Measurements from ENCODE around the gene PHLPP1. TPM values are rescaled to one million over a fixed set of nuclear protein-coding genes. Genes with fewer than 3 reads are reported as not detected.
A peak's percentile ranks its signal among the peaks of the same experiment; 100 is the strongest.

PHLPP1 gene
- total RNA-seq, 1 experiment from 2014 or later: 14.7 TPM

DNA sequence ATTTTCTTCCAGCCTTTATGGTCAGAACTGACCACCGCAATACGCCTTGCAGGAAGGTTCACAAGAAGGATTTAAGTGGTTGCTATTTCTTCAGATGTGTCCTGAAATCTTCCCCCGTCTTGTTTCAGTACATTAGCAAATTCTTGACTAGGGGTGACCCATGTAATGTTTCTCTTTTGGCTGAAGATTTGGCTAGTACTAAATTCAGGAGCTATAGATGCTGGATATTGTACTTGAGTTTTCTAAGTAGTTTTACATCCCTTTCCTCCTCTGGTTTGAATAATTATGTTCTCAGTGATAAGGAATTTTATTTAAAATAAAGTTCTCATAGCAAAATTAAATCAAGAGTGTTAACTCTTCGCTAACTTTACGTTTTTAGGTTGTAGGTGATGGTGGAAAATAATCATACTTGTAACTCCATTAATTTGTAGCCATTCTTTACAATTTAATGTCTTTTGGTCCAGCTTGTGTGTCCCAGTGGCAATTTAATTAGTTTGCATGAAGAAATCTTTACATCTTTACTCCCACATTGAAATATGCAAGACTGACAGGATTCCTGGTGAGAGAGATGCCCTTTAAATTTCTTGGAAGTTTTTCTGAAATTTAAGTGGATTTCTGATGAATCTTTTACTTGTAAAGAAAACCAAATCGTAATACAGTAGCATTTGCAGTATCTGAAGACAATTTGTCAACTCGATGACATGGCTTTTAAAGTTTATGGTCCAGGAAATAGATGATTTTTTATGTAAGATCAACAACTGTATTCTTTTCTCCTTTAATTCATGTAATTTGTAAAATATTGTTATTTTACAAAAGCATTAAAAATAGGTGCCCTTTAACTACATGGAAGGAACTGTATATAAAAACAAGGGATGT is 2.8 kb downstream of the PHLPP1 start:
- no peak for TF ChIP-seq ZFX (IDR thresholded peaks at IDR 0.05)
- TF ChIP-seq SRF (IDR thresholded peaks at IDR 0.05; ENCODE audit: low read depth): no peak
- no peak for TF ChIP-seq EGR1 (IDR thresholded peaks at IDR 0.05; ENCODE audit: low read depth)
- no peak for TF ChIP-seq POLR2AphosphoS5 (IDR thresholded peaks at IDR 0.05; ENCODE audit: low read depth, low read length)
- no peak for TF ChIP-seq EZH2 (IDR thresholded peaks at IDR 0.05)
- no peak for TF ChIP-seq YY1 (IDR thresholded peaks at IDR 0.05; ENCODE audit: extremely low read depth, insufficient replicate concordance, low read depth, low read length)
- TF ChIP-seq SP1 (IDR thresholded peaks at IDR 0.05; ENCODE audit: low read depth): no peak
- no peak for TF ChIP-seq TCF7L2 (IDR thresholded peaks at IDR 0.05; ENCODE audit: borderline replicate concordance, extremely low read depth, insufficient read depth, insufficient read length)
- no peak for TF ChIP-seq SIN3A (IDR thresholded peaks at IDR 0.05; ENCODE audit: low read depth)
- TF ChIP-seq RAD21 (IDR thresholded peaks at IDR 0.05; ENCODE audit: low read depth): no peak
- TF ChIP-seq CBX3 (IDR thresholded peaks at IDR 0.05; ENCODE audit: low read depth): no peak
- TF ChIP-seq, protein P1, sequence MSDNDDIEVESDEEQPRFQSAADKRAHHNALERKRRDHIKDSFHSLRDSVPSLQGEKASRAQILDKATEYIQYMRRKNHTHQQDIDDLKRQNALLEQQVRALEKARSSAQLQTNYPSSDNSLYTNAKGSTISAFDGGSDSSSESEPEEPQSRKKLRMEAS (IDR thresholded peaks at IDR 0.05): no peak
- H3K9ac ChIP-seq (ENCODE audit: low read length): peak overlapping the region; percentile 56
- DNase-seq (ENCODE audit: low read depth, low spot score) (no peak), ATAC-seq (no peak)
- no peaks in the 10 kb centered on the region for H3K36me3 ChIP-seq (ENCODE audit: control insufficient read depth in 1 of 2, insufficient read depth in 2 of 2, low read length in 2 of 2)
- peak overlapping the region; percentile 49 to 66 for H3K4me3 ChIP-seq (replicated peaks in 1 of 2; ENCODE audit: low read depth in 1 of 2, low read length in 2 of 2)
- BruUV-seq (replicated peaks): no TSS peak
- H3K9me2 ChIP-seq (ENCODE audit: insufficient read depth): no peaks in the 10 kb centered on the region
- CTCF ChIA-PET: interaction anchor here (1.9 kb wide), 1 partner anchor 240 kb away, joined by 9 read pairs; no protein-coding TSS in a partner anchor
- H3K9me3 ChIP-seq (ENCODE audit: control insufficient read depth in 1 of 2, insufficient read depth in 1 of 2, low read depth in 1 of 2, low read length in 2 of 2): no peaks in the 10 kb centered on the region
- POLR2A ChIA-PET: no interaction called here
- intact Hi-C loops (cut with micrococcal nuclease): loop anchor here (5.0 kb wide), 1 partner anchor 154 kb away; no protein-coding TSS in a partner anchor
- H3K4me2 ChIP-seq (ENCODE audit: low read length): peak overlapping the region; percentile 82
- H3K27me3 ChIP-seq (ENCODE audit: insufficient read depth, low read length): no peaks in the 10 kb centered on the region
- RAD21 ChIA-PET (ENCODE audit: low non-redundant PET in 1 of 2, low total read pairs in 2 of 2, uncharacterized antibody in 2 of 2, unreplicated experiment in 2 of 2): interaction anchor here in 1 of 2 experiments (0.7 to 1.1 kb wide), 2 partner anchors 153 to 240 kb away, joined by 3 to 4 read pairs; no protein-coding TSS in a partner anchor
- peak overlapping the region; percentile 15; the same call in 1 of the 2 replicates for H3K27ac ChIP-seq (ENCODE audit: low read depth, low read length)
- H2AFZ ChIP-seq (ENCODE audit: low read depth, low read length, poor library complexity, severe bottlenecking): no peak overlapping the region
- peaks cover 53% of the 10 kb centered on the region for H3K79me2 ChIP-seq (ENCODE audit: insufficient read depth, low read length)
- peaks cover 8 to 27% of the 10 kb centered on the region in 2 experiments for H3K4me1 ChIP-seq (ENCODE audit: control insufficient read depth in 1 of 2, insufficient read depth in 2 of 2, low read length in 2 of 2)
- no peaks in the 10 kb centered on the region for H4K20me1 ChIP-seq (ENCODE audit: insufficient read depth)

Measured in HCT116 (cell line).